NOMO-1 treated with dmso at 0.1 percent for 144 hours (cell line): ENCODE results near the gene WDFY3.

ENCODE experiments used
- DNase-seq: peaks from one replicate; lab custom pipeline; 2025; ENCODE audit not compliant: unreplicated experiment; lab: John Stamatoyannopoulos, UW

The WDFY3 gene

GRCh38 chr4:84799318-84799717, 167.2 kb downstream of the WDFY3 start:
- DNase-seq, result no peak

- DNase-seq, result no peak
Observed at GRCh38 chr4:84796394-84796793, 170.1 kb downstream of the WDFY3 start.

DNA sequence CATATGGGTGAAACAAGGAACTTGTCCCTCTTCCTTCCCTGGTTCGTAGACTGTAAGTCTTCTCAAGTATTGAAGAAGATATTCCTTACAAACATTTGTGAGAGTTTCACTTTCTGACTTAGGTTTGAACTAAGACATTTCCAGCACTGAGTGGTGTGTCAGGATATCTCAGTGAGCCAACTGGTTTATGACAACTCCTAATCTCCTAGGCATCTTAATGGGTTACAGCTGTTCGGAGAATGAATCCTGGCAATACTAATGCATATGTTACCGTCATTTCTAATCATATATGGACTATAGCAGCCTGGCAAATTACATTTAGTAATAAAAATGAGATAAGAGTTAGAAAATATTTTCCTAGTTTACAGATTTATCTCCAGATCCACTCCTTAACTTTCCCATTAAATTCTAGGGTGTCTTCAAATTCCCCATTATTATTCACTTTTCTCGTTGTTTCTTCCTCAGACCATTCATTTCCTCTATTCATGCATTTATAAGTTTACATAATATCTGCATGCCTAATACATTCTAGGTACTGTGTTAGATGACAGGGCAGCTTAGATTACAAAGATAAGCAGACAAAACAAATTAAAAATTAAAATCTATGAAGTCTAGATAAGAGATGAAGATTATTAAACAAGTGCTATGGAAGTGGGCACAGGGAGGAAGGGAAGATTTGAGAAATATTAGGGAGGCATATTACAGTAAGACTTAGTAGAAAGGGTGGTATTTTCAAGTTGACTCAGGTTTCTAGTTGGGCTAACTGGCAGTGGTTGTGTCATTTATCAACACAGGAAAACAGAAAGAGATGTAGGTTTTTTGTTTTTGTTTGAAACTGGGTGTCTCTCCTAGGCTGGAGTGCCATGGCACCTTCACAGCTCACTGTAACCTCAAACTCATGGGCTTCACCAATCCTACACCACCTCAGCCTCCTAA, 173.9 kb downstream of the WDFY3 start:
- DNase-seq, result no peak

DNA sequence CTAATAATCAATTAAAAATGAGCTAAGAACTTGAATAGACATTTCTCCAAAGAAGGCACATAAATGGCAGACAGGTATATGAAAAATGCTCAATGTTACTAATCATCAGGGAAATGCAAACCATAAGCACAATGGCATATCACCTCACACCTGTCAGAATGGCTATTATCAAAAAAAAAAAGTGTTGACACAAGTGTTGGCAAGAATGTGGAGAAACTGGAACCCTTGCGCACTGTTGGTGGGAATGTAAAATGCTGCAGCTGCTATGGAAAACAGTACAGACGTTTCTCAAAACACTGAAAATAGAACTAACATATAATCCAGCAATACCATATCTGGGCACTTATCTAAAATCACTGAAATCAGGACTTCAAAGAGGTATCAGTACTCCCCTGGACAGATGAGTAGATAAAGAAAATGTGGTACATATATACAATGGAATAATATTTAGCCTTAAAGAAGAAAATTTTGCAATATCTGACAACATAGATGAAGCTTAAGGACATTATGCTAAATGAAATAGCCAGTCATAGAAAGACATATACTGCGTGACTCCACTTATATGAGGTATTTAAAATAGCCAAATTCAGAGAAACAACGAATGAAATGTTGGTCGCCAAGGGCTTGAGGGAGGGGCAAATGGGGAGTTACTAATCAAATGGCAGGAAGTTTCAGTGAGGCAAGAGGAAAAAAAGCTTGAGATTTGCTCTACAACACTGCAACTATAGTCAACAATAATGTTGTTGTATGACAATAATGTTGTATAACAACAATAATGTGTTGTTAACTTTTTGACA, 175.5 kb downstream of the WDFY3 start:
- DNase-seq, result no peak

GRCh38 chr4:84786478-84786877, 180.0 kb downstream of the WDFY3 start:
- no peak for DNase-seq

DNA sequence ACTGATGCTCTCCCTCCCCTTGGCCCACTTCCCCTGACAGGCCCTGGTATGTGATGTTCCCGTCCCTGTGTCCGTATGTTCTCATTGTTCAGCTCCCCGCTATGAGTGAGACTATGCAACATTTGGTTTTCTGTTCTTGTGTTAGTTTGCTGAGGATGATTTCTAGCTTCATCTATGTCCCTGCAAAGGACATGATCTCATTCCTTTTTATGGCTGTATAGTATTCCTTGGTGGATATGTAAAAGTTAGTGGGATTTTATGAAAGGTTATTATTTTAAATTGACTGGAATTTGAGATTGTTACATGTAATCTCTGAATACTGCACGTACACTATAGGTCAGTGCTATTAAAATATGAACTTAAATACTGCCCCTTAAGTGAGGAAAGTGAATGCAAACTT, 184.0 kb downstream of the WDFY3 start:
- DNase-seq, result no peak

GRCh38 chr4:84780719-84781118, 185.8 kb downstream of the WDFY3 start:
- no peak for DNase-seq

GRCh38 chr4:84778041-84778440, 188.4 kb downstream of the WDFY3 start:
- DNase-seq, result no peak

DNA sequence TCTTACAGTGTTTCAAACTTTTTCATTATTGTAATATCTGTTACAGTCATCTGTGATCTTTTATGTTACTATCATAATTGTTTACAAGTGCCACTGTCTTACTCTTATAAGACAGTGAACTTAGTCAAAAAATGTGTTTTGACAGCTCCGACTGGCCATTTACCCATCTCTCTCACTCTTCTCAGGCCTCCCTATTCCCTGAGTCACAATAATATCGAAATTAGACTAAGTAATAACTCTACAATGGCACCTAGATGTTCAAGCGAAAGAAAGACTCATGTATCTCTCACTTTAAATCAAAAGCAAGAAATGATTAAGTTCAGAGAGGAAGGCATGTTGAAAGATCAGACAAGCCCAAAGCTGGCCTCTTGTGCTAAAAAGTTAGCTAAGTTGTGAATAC, 199.3 kb downstream of the WDFY3 start:
- no peak for DNase-seq

DNA sequence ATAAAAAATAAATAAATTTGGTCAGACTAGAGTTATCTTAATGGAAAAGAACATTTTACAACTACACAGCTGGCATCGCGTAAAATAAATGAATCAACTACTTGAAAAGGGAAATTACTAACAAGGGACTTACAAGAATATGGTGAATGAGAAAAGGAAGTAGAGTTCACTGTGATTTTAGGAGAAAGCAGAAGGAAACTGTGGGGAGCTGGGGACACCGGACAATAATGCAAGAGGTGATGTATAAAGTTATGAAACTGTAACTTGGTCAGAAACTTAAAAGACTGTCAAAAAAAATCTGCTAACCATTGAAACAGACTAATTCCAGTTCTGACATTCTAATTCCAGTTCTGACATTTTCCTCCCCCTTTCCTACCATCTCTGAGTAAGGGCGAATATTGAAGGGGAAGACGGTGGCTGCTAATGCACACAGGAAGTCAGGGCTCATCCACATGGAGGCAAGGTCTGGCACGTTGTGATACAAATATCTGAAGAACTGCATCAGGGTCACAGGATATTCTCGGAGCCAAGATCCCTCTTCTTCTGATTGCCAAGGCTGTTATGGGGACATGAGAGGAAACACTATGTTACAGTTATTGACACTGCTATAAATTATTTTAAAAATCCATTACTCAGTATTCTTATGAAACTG, 213.0 kb downstream of the WDFY3 start:
- DNase-seq, result peak; percentile 71

GRCh38 chr4:84751707-84752106, 214.8 kb downstream of the WDFY3 start:
- DNase-seq, result no peak

DNA sequence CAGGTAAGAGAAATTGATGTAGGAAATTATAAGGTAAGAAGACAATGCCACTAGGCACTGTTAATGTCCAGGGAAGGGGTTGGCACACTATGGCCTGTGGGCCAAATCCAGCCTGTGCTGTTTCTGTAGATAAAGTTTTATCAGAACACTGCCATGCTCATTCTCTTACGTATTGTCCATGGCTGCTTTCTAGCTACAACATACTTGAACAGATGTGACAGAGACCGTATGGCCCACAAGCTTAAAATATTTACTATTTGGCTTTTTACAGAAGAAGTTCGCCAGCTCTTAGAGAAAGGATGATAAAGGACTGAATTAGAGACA, 215.6 kb downstream of the WDFY3 start:
- no peak for DNase-seq

GRCh38 chr4:84750260-84750959, 216.1 kb downstream of the WDFY3 start:
- DNase-seq, result peak; percentile 15

GRCh38 chr4:84740057-84740456, 226.4 kb downstream of the WDFY3 start:
- DNase-seq, result no peak

GRCh38 chr4:84738622-84739021, 227.9 kb downstream of the WDFY3 start:
- no peak for DNase-seq

DNA sequence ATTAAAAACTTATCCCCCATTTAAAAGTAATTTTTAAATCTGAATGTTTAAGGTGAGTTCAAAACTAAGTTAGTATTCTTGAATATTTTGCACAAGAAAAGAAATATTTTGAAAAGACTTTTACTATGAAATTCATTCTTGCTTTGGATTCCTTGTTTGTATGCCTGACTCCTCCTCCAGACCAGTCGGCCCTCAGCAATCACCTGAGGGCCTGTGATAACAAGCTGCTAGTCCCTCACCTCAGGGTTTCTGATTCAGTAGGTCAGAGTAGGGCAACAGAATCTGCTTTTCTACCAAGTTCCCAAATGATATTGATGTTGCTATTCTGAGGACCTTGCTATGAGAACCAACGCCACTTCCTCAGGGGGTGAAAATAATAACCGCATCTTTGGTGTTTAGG, 228.8 kb downstream of the WDFY3 start:
- DNase-seq, result no peak

- no peak for DNase-seq
Observed at GRCh38 chr4:84734037-84734436, 232.5 kb downstream of the WDFY3 start.

GRCh38 chr4:84733343-84734033, 233.0 kb downstream of the WDFY3 start:
- no peak for DNase-seq

GRCh38 chr4:84730375-84730774, 236.1 kb downstream of the WDFY3 start:
- no peak for DNase-seq

DNA sequence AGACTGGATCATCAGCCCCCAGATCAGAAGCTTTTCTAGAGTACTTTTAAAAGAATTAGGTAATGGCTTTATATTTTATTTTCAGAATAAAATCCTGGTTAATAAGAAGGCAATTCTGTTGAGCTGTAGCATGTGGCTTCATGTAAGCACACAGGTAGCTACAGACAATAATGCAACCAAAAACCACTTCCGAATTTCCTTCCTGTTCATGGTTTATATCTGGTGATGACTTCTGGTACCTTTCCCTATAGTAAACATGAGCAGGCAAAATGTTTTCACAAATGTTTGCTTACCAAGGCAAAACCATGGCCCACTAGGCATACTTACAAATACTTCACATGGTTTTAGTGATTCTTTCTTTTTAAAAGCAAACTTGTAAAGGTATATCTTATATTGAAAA, 239.0 kb downstream of the WDFY3 start:
- DNase-seq, result no peak

DNA sequence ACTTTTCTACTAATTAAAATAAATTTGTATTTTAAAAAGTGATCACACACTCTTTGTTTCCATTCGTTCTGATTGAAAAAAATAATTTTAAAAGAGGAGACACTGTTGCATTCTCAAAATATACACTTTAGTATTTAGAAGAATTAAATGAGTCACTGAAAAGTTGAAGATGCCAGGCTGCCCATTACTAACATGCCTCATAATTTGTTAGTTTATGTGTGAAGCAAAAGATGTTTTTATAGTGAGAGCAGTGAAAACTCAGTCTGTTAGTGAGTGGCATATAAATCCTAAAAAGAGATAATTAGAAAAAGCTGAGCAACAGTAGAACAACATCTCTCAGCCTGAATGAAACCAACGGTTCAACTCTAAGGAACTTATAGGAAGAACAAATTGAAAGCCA, 240.1 kb downstream of the WDFY3 start:
- no peak for DNase-seq
